GM21717 (cell line): ENCODE results near the gene HCFC1.
"Not testable (repeated sequence)": the region's sequence is repeated elsewhere in the genome, so short reads cannot be mapped to it uniquely, and the experiment has no call there.

Source experiments
- ATAC-seq: cut with Tn5 transposase; IDR thresholded peaks from one replicate; pipeline ENCODE4 v1.9.1; 2021; ENCODE audit warnings: mild to moderate bottlenecking, moderate library complexity; ENCODE audit not compliant: unreplicated experiment

The HCFC1 gene

GRCh38 chrX:154010330-154011087 is 38.9 kb upstream of the HCFC1 start:
- no peak for ATAC-seq

GRCh38 chrX:154008521-154008920 is 36.9 kb upstream of the HCFC1 start:
- ATAC-seq: no peak

GRCh38 chrX:154006947-154007346 is 35.3 kb upstream of the HCFC1 start:
- no peak for ATAC-seq

GRCh38 chrX:154004315-154004714 is 32.7 kb upstream of the HCFC1 start:
- no peak for ATAC-seq

GRCh38 chrX:154002215-154002719 is 30.6 kb upstream of the HCFC1 start:
- ATAC-seq: no peak

GRCh38 chrX:154000051-154000450 is 28.4 kb upstream of the HCFC1 start:
- no peak for ATAC-seq

- ATAC-seq: no peak
These were observed 27.9 kb upstream of the HCFC1 start for GRCh38 chrX:153999359-154000037.

GRCh38 chrX:153995504-153995903 is 23.9 kb upstream of the HCFC1 start:
- ATAC-seq: no peak

- ATAC-seq: not testable (repeated sequence)
These were observed 22.8 kb upstream of the HCFC1 start for GRCh38 chrX:153994398-153994797.

GRCh38 chrX:153993978-153994377 is 22.4 kb upstream of the HCFC1 start:
- no peak for ATAC-seq

GRCh38 chrX:153993079-153993478 is 21.5 kb upstream of the HCFC1 start:
- no peak for ATAC-seq

- no peak for ATAC-seq
These were observed 20.6 kb upstream of the HCFC1 start for GRCh38 chrX:153992180-153992579.

- ATAC-seq: no peak
These were observed 19.5 kb upstream of the HCFC1 start for GRCh38 chrX:153991013-153991580.

- no peak for ATAC-seq
These were observed 18.5 kb upstream of the HCFC1 start for GRCh38 chrX:153989973-153990655.

GRCh38 chrX:153988493-153988892 is 16.9 kb upstream of the HCFC1 start:
- ATAC-seq: no peak

- no peak for ATAC-seq
These were observed 12.9 kb upstream of the HCFC1 start for GRCh38 chrX:153984351-153985178.

GRCh38 chrX:153983321-153983801 is 11.7 kb upstream of the HCFC1 start:
- no peak for ATAC-seq

- ATAC-seq: no peak
These were observed 10.3 kb upstream of the HCFC1 start for GRCh38 chrX:153981771-153982533.

- no peak for ATAC-seq
These were observed 9.6 kb upstream of the HCFC1 start for GRCh38 chrX:153981231-153981630.

GRCh38 chrX:153980394-153980793 is 8.8 kb upstream of the HCFC1 start:
- peak; percentile 52 for ATAC-seq
